Stimulated activated CD8-positive, alpha-beta memory T cell treated with anti-CD3 and anti-CD28 coated beads, Interleukin-7, amount 100 ng/mL, for 1 hour (primary cell): ENCODE measurements around the gene TINCR.
"Not testable (repeated sequence)": the region's sequence is repeated elsewhere in the genome, so short reads cannot be mapped to it uniquely, and the experiment has no call there.

Source experiments
- DNase-seq, 2 donors: peaks; one replicate each; pipeline ENCODE4 v3.0.0-alpha.2; 2020; ENCODE audit warnings: low read depth in 2 of 2

Gene TINCR

DNA sequence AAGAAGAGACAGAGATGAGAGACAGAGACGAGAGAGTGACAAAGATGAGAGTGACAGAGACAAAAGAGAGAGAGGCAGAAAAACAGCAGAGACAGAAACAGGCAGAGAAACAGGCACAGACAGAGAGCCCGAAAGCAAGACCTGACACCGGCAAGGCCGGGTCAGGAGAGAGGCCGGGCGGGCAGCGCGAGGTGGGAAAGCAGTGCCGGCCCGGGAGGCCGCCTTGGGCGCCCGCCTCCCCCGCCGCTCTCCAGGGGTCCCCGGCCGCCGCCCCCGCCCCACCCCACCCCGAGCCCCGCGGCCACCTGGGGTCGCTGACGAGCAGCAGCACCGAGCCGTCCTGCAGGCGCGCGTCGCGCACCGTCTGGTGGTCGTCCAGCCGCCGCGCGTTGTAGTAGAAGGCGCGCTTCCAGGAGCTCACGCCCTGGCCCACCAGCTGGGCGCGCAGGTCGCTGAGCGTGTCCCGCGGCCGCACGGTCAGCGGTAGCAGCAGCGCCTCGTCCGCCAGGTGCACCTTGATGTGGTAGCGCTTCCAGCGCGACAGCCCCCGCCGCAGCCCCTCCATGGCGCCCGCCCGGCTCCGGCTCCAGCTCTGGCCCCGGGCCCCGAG, at the start of gene TINCR:
Gene TINCR (minus strand): TSS at position 594 of the 610 bp plus-strand sequence.
- DNase-seq, result no peak

DNA sequence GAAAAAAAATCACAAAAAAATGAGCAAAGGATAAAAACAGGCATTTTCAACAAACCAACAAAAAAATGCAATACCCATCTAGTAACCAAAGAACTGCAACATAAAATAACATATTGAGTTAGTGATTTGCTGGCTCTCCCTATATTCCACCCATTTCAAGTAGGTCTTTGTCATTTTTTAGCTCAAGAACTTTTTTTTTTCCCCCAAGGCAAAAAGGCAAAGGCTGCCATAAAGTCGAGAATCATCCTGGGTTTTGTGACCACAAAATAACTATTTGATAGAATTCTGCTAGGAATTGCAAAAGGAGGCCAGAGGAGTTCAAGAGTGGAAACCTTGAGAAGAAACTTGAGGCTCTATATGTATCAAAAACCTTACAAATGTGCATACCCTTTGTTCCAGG, 49.3 kb upstream of the TINCR start:
- DNase-seq, result no peak

DNA sequence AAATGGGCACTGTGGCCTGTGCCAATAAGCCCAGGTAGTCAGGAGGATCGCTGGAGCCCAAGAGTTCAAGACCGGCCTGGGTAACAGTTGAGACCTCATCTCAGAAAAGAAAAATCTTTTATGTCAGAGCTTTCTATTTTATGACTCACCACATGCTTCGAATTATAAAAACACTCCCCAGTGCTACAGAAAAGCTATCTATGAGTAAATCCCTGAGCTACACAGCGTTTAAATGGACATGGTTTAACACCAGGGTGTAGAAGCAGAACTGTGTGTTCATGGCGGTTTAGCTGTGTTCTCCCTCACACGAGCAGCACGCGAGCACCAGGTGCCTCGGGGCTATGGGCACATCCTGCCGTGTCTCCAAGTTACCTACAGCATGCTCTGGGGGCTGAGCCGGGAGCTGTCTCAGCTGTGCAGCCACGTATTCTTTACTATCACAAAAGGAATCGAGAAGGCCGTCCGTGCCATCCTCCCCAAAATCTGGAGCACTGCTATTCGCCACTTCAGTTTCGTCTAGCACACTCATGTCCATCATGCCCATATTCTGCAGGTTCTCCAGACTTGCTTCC, 48.1 kb upstream of the TINCR start:
- no peak for DNase-seq

DNA sequence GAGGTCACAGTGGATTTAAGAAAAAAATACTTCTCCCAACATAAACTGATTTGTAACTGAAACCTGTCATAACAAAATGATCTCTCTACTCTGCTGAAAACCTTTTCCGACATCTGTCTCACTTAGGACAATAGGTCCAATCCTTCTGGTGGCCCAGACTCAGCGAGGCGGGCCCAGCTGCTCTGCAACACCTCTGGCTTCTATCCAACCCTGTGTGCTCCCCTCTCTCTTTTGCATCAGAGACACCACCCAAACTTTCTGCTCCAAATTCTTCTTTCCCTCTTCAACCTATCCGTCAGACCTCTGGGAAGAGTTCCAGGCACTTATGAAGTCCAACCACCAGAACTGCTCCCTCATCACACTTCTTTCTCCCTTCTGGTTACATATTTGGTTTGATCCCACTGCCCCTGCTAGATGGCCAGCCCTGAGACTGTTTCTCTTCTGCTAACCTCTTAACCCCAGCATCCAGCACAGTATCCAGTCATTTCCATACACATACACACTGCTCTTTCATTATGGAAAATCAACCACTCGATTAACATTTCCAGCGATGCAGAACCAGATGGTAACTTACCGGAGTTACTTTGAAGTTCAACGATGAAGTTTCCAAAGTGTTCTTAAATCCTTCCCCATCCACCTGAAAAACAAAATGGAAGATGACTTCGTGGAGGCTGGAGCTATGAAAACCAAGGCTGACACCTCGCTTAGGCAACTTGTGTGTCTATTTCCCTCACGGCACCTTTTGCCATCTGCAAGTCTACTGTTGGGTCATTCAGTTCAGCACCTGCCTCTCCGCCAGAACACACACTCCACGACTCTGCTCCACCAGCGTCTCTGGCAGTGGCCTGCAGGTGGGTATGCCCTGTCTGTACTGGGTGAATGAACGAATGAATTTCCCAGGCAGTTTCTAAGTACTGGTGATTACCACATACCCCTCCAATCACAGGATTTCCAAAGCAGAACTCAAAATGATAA, 45.4 kb upstream of the TINCR start:
- DNase-seq, result no peak

DNA sequence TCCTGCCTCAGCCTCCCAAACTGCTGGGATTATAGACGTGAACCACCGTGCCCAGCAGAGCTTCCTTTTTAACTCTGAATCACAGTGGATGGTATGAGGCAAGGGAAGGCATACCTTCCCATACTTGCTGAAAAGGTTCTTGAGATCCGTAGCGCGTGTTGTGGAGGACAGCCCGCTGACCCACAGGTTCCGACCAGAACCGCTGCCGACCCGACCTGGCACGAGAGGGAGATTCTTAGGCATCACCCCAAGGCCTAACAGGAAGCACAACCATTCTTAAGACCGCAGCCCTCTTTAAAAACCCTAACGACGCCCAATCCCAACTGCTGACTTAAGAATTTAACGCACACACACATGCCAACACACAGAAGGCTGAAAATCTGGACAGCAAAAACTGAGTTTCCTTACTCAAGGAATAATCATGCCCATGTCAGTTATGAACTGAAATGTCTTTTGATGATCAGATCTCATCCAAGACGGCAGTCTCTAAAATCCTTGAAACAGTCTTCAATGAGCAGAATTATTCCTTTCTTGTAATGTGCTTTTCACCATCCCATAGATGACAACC, 42.2 kb upstream of the TINCR start:
- DNase-seq, result no peak

DNA sequence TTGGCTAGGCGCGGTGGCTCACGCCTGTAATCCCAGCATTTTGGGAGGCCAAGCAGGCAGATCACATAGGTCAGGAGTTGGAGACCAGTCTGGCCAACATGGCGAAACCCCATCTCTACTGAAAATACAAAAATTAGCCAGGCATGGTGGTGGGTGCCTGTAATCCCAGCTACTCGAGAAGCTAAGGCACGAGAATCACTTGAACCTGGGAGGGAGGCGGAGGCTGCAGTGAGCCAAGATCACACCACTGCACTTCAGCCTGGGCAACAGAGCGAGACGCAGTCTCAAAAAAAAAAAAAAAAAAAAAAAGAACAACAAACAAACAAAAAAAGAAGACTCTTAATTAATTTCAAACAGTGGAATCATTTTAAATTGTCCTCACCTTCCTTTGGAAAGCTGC, 41.0 kb upstream of the TINCR start:
- DNase-seq, result not testable (repeated sequence)

DNA sequence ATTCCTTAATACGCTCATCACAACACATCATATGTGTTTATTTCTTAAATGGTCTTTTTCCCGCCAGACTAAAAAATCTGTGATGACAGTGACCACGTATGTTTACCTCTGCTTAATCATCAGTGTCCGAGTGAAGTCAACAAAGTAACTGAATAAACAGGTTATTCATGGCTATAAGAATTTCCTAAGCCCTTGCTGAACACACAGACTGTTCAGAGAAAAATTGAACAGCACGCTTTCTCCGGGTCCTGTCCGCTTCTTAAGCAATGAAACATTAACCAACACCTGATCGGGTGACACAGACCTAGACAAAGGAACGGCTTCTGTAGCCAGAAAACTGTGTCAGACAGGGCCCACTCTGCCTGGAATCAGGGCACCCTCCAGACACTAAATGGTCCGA, 40.5 kb upstream of the TINCR start:
- DNase-seq, result no peak

- no peak for DNase-seq
Observed at GRCh38 chr19:5607318-5608275, 39.8 kb upstream of the TINCR start.

DNA sequence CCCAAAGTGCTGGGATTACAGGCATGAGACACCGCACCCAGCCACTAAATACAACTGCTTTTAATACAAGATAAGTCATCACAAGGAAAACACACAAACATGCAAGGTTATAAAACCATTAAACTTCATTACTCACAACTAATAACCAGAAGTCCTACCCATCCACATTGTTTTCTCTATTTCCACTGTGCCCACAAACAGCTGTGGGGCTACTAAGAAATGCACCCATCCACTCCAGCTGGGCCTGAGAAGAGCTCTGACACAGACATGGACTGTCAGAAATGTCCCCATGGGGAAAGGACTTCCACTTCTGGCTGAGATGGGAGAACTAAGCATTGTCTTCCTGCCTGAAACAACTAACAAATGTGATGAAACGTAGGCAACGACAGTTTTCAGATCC, 37.6 kb upstream of the TINCR start:
- no peak for DNase-seq

- DNase-seq, result no peak
Observed at GRCh38 chr19:5603626-5604025, 35.9 kb upstream of the TINCR start.

- DNase-seq, result no peak
Observed at GRCh38 chr19:5600797-5601196, 33.0 kb upstream of the TINCR start.

GRCh38 chr19:5595745-5596144, 28.0 kb upstream of the TINCR start:
- DNase-seq, result no peak

DNA sequence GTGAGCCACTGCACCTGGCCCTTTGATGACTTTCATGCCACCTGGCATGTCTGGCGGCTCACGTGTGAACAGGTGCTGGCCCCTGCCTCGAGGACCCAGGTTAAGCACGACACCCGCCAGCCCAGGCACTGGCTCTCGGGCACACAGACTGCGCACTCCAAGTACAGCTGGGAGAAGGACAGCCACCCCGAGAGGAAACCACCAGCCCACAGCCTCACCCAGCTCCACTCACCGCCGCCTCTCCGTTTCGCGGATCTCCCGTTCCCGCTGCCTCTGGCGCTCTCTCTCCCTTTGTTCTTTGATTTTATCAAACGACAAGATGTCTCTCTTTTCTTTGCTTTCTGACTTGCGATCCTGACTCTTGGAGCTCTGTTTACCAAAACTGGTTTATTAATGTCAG, 27.4 kb upstream of the TINCR start:
- DNase-seq, result no peak

GRCh38 chr19:5594521-5594950, 26.8 kb upstream of the TINCR start:
- DNase-seq, result no peak

- DNase-seq, result no peak
Observed at GRCh38 chr19:5593343-5594255, 25.8 kb upstream of the TINCR start.

- no peak for DNase-seq
Observed at GRCh38 chr19:5592531-5593342, 25.0 kb upstream of the TINCR start.

GRCh38 chr19:5591476-5591875, 23.7 kb upstream of the TINCR start:
- DNase-seq, result no peak

GRCh38 chr19:5590865-5591154, 23.1 kb upstream of the TINCR start:
- no peak for DNase-seq

DNA sequence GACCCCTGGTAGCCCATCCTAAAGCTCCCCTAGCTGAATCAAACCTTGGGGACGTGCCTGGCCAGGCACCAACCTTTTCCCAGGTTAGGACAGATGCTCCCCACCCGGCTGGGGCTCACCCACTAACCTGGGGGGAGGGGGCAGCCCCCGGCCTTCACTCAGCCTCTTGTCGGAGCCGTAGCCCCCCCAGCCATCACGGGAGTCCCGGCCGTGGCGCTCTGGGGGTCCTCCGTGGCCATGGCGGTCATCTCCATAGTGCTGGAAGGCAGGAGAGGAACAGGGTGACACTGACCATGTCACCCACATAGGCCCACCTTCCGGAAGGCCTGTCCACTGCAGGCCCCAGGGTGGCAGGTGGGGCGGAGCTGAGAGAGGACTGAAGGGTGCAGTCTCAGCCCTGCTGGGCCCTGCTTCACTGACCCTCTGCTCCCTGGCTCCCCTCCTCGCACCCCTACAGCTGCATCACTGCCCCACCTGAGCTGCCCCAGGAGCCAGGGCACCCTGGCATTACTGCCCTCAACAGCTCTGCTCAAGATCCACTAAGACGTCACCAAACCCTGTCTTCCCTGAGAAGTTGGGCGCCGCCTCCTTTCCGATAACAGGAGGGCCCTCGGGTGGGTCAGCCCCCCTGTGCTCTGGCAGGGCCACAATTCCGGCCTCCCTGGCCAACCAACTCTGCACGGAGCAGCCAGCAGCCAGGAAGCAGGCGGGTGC, 22.6 kb upstream of the TINCR start:
- DNase-seq, result no peak
